Measurements from ENCODE around the gene SEPTIN12.

The SEPTIN12 gene

DNA sequence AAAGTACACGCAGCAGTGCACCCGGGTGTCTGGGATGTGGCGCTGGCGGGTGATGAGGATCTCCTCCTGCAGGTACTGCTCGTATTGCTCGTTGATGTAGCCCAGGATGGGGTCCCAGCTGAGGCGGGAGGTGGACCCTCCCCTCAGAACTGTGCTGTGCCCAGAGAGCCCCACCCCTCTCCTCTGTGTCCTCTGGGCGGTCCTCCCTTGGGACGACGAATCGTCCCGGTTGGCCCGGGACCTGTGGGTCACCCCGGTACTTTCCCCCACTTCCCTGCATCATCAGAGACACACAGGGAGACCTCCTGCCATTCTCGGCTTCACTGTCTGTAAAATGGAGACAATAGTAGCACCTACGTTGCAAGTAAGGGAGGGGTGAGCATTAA is 4.2 kb downstream of the SEPTIN12 start:
- no peak for DNase-seq (ENCODE audit: low read depth)

DNA sequence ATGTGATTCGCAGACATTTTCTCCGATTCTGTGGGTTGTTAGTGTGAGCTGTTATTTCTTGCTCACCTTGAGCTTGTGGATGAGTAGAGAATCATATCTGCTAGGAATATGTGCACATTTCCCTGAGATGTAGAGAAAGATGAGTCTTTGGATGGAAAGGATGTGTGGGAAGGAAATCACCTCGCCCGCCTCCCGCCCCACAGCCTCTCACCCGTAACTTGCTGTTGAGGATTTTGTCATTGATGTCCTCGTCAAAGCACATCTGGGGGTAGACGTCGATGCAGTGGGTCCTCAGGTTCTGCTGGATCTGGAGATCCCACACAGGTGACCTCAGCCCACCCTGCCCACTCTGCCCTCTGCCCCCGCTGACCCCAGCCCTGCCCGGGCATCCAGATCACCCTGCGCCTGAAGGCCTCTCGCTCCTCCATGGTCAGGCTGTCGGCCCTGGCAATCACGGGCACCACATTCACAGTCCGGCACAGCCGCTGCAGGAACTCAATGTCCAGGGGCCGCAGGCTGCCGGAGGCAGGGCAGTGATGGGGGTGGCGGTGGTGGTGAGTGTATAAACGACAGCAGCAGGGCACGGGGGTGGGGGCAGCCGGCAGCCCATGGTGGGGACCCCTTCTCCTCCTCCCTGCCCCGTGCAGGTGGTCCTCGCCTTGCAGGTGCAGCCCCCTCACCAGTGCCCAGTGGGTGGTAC is 4.7 kb downstream of the SEPTIN12 start:
- DNase-seq (ENCODE audit: low read depth) = no peak

DNA sequence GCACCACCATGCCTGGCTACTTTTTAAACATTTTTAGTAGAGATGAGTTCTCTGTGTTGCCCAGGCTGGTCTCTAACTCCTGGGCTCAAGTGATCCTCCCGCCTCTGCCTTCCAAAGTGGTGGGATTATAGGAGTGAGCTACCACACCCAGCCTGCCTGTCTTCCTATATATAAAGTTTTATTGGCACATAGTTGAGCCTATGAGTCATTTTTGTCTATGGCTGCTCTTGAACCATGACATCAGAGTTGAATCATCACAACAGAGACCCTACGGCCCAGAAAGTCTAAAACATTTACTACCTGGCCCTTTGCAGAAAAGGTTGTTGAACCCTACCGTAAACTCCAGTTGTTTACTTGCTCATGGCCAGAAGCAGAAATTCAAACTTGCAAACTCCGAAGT is 7.9 kb downstream of the SEPTIN12 start:
- no peak for DNase-seq (ENCODE audit: low read depth)

DNA sequence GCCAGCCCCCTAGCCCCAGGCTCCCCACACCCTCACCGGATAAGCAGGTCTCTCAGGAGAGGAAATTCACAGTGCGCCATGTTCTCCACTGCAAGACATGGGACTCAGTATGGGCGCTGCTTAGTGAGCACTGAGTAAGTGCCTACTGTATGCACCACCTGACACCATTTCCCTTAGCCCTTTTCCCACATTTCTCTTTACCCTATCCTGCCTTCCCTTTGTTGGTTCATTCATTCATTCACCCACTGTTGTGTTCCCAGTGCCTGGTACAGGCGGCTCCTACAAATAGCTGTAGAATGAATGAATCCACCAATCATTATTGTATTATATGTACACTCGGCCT is 10.1 kb downstream of the SEPTIN12 start:
- no peak for DNase-seq (ENCODE audit: low read depth)

DNA sequence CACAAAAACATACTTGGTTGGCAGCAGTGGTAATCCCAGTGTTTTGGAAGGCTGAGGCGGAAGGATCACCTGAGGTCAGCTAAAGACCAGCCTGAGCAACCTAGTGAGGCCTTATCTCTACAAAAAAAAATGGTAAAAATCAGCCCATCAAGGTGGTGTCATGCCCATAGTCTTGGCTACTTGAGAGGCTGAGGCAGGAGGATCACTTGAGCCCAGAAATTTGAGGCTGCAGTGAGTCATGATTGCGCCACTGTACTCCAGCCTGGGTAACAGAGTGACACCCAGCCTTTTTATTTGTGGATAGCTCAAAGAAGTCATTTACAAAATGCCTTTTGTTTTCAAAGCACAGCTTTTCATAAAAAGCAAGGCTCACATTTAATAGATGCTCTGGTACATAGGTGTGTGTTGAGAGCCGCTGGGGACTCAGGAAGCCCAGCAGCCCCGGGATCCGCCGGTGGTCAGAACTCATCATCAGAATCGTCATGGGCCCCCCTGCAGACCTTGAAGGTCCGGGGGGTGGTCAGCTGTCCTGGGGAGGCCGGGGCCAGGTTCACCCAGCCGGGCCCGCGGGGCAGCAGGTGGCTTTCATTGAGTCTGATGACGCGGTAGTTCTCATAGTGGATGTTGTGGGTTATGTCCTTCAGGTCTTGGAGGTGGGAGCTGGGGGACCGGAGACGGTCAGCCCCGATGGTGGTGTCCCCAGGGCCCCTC is 10.7 kb downstream of the SEPTIN12 start:
- DNase-seq (ENCODE audit: low read depth) = no peak

DNA sequence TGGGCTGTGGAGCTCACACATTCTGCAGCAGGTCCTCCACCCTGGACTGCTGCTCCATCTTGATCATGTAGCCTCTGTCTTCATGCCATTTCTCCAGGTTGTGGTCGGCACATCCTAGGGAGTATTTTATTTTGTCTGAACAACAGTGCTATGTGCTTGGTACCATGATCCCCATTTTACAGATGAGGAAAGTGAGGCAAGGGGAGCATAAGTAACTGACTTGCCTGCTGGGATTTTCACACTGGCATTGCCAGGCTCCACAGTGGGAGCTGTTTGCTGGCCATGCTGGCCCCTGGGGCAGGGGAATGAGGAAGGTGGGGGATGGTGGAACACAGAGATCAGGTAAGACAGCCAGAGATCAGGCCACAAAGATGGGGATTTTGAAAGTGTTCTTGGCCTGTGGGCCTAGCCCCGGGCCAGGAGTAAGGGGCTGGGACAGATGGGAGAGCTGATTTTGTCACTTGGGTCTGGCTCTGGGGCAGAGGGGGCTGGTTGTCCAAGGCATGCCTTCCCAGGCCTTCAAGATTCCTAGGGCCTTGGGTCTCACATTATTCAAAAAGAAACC is 11.9 kb downstream of the SEPTIN12 start:
- no peak for DNase-seq (ENCODE audit: low read depth)

DNA sequence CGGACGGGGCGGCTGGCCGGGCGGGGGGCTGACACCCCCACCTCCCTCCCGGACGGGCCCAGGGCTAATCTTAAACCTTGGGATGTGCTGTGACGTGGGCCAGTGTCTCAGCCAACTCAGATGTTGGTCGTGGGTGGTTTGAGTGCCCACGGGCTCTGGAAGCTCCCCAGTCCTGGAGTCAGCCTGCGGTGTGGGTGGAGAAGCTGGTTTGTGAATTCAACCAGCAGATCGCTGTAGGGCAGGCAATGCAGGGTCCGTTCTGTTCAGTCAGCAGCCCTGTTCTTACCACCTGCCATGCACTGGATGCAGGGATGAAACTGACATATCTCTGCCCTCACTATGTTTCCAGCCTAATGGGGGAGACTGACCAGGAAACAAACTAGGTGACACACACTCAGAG is 13.1 kb downstream of the SEPTIN12 start:
- no peak for DNase-seq (ENCODE audit: low read depth)

DNA sequence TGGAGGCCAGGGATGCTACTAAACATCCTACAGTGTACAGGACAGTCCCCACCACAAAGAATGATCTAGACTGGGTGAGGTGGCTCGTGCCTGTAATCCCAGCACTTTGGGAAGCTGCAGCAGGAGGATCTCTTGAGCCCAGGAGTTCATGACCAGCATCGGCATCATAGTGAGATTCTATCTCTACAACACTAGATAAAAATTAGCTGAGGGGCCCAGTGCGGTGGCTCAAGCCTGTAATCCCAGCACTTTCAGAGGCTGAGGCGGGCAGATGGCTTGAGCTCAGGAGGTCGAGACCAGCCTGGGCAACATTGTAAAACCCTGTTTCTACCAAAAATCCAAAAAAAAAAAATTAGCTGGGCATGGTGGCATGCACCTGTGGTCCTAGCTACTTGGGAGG is 15.8 kb downstream of the SEPTIN12 start:
- no peak for DNase-seq (ENCODE audit: low read depth)

DNA sequence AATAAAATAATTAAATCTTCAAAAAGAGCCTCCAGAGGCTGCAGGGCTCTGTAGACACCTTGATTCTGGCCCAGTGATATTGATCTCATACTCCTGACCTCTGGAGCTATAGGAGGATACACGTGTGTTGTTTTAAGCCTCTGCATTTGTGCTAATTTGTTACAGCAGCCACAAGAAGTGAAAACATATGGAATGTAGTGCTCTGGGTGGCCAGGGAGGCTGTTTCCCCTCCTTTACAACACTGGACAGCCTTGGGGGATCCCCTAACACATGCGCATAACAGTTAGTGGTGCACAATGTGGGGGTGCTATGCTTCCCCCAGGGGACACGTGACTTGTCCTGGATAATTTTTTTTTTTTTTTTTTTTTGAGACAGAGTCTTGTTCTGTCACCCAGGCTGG is 16.5 kb downstream of the SEPTIN12 start:
- DNase-seq (ENCODE audit: low read depth) = no peak

DNA sequence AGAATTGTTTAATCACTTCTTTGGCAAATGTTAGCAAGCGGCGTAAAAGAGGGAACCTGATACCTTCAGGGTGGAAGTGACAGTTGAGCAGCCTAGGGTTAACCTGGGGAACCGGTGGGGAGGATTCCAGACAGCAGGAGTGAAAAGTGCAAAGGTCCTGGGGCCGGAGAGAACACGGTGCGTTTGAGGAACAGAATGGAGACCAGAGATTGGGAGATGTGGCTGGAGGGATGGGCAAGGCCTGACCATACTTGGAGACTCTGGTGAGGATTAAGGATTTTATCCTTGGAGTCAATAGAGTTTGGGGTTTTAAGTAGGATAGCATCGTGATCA is 18.9 kb downstream of the SEPTIN12 start:
- DNase-seq (ENCODE audit: low read depth) = no peak

DNA sequence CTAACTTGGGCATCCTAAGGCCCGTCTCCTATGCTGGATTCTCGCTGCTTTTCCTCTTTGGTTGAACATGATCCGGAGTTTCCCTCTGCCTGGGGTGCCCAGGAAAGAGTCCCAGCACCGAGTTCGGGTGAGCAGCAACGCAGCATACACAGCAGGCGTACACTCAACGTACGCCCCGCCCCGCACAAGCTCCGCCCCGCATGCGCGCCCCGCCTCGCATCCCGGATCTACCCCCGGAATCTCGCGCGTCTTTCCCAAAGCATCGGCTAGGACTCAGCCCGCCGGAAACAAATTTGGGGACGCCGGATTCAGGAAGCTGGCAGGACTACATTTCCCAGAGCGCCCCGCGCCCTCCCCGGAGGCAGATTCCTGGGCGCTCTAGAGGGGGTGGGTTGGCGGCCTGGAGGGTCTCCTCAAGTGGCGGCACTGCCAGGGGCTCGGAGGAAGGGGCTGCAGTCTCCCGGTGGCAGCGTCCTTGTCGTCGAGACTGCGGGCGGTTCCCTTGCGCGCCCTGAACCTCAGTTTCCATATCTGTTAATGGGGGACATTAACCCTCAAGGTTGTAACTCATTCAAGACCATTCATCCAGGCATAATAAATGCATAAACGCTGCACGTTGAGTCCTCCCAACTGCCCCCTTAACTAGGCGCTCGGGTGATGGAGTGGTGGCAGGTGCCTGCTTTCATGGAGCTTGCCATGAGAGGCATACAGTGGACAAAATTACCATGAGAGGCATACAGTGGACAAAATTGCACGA is 19.4 kb downstream of the SEPTIN12 start:
- peak; percentile 91 for DNase-seq (ENCODE audit: low read depth)

DNA sequence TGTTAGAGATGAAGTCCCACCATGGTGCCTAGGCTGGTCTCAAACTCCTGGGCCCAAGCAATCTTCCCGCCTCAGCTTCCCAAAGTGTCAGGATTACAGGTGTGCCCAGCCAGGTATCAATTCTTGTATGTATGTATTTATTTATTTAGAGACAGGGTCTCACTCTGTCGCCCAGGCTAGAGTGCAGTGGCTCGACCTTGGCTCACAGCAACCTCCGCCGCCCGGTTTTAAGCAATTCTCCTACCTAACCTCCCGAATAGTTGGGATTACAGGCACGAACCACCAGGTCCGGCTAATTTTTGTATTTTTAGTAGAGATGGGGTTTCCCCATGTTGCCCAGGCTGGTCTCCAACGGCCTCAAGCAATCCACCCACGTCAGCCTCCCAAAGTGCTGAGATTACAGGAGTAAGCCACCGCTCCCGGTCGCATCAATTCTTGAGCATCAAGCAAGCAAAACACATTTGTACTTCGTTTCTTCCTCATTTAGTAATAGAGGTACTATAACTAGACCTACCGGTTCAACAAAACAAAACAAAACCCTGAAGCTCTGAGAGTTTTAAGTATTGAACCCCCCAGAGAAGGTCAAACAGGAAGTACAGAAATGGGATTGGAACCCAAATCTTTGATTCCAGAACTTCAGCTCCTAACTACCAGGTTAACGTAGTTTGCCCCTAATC is 20.1 kb downstream of the SEPTIN12 start:
- DNase-seq (ENCODE audit: low read depth) = no peak

DNA sequence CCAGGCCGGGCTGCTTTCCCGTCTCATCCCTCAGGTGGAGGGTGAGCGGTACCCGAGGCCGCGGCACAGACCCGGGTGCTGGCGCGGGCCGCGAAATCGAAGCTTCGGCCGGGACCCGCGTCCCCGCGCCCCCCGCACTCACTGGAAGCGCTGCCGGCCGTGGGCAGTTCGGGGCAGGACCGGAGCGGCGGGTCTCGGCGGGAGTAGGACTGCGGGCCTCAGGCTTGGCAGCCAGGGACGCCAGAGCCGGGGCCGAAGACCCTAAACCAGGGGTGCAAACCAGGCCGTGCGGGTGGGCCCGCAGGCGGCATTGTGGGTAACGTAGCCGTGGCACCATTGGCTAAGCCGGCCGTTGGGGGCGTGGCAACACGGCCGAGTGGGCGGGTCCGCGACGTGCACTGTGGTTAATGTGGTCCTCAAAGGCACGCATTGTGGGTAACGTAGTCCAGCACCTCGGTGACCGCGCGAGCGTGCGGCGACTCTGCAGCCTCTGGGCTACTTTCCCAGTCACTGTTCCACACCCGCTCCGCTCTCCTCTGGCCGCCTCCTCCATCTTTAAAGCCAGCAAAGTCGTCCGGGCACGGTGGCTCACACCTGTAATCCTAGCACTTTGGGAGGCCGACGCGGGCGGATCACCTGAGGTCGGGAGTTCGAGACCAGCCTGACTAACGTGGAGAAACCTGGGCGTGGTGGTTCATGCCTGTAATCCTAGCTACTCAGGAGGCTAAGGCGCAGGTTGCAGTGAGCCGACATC is 21.1 kb downstream of the SEPTIN12 start, which contains the start of gene ZNF500:
Gene ZNF500 (minus strand): TSS at position 288 of the 754 bp plus-strand sequence. CDS start 1,184 bp downstream, outside the sequence.
- peak; percentile 93 for DNase-seq (ENCODE audit: low read depth)

DNA sequence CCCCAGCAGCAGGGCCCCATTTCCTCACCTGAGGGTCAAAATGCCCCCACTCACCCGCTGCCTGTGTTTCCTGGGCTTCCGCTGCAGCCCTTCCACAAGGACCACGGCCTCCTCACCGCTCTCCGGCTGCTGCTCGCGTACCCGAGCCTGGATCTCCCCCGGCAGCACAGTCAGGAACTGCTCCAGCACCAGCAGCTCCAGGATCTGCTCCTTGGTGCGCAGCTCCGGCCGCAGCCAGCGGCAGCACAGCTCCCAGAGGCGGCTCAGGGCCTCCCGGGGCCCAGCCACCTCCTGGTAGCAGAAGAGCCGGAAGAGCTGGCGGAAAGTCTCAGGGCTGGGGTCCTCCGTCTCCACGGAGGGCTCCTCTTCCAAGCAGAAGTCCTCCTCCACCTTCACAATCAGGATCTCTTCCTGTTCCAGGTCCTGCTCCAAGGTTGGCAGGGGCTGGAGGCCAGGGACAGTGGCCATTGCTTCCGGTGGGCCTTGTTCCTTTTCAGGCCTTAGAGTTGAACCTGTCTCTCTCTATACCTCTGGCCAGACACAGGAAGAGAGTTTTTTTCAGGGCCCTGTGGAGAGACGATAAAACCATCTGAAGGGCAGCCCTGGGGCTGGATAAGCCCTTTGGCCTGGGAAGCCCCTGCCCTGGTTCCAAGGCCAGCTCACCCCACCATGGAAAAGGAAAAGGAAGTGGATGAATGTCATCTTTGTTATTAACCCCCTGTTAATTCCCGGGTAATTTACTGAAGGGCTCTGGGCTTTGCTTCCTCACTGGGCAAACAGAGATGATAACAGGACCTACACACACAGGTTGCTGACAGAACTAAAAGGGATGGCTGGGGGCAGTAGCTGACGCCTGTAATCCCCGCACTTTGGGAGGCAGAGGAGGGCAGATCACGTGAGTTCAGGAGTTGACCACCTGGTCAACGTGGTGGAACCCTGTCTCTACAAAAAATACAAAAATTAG is 22.4 kb downstream of the SEPTIN12 start:
- DNase-seq (ENCODE audit: low read depth) = no peak

DNA sequence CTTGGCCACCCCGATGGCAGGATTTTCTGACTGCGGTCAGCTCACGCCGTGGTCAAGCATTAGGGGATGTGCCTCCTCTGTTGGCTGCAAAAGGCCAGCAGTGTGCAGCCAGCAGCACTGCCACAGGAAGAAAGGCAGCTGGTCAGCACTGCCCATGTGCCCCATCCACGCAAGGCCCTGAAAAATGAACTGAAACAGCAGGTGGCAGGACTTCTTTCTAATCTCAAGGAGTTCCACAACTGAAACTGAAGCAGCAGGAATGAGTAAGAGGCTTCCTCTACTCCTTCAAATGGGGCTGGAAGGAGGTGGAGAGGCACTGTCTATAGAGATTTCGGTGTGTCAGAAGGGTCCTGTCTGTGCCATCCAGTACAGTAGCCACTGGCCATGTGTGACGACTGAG is 24.4 kb downstream of the SEPTIN12 start:
- DNase-seq (ENCODE audit: low read depth) = no peak

DNA sequence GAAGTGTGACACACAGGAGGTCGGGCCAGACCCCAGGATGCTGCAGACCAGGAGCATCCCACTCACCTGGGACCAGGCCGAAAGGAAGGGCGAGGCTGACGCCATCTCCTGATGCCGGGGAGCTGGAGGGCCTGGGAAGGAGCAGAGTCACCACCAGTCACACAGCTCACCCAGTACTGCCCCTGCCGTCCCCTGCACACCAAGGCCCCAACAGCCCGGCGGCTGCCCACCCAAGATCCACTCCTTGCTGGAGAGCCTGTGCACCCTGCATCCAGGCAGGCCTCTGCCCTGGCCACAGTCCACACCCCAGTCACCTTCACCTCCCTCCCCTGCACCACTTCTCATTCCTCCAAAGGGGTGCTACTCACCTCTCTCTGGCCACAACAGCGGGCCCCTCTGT is 25.9 kb downstream of the SEPTIN12 start:
- no peak for DNase-seq (ENCODE audit: low read depth)

DNA sequence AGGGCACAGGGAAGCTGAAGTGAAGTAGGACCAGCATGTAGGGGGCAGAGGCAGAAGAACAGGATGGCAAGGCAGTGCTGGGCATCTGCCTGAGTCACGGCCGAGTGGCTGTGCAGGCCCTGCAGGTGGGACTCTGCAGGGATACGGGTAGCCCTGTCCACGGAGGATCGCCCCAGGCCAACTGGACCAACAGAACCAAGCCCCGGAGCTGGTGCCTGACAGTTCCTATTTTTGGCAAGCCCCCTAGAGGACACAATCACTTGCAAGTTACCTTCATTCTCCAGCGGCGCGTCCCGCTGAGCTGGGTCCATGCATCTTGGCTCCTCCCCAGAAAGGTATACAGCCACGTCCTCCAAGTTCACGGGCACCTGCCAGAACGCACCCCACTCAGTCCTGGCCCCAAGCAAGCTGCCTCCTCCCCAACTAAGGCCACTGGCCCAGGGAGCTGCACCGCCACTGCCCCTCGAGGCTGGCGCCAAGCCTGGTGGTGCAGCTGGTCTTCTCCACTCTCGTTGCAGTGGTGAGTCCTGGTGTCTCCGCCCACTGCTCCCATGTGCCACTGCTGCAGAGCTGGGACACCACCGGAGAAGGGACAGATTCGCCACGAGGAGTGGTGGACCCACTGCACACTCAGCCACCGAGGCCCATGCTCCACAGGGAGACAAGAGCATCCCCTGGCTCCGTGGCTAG is 27.8 kb downstream of the SEPTIN12 start:
- no peak for DNase-seq (ENCODE audit: low read depth)

DNA sequence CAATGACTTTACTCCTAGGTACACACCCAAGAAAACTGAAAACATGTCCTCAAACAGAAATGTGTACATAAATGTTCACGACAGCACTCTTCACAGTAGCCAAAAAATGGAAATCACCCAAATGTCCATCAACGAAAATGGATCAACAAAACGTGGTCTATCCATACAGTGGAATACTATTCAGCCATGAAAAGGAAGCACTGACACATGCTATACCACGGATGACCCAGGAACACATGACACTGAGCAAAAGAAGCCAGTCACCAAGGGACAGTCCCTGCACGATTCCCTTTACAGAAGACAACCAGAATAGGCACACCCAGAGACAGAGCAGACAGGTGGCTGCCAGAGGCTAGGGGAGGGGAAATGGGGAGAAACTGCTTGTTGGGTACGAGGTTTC is 32.5 kb downstream of the SEPTIN12 start:
- DNase-seq (ENCODE audit: low read depth) = no peak

DNA sequence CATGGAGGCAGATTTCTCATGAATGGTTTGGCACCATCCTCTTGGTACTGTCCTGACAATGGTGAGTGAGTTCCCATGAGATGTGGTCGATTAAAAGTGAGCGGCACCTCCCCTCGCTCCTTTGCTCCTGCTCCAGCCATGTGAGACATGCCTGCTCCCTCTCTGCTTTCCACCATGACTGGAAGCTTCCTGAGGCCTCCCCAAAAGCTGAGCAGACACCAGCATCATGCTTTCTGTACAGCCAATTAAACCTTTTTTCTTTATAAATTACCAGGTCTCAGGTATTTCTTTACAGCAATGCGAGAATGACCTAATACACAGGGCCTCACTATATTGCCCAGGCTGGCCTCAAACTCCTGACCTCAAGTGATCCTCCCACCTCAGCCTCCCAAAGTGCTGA is 33.3 kb downstream of the SEPTIN12 start:
- no peak for DNase-seq (ENCODE audit: low read depth)

DNA sequence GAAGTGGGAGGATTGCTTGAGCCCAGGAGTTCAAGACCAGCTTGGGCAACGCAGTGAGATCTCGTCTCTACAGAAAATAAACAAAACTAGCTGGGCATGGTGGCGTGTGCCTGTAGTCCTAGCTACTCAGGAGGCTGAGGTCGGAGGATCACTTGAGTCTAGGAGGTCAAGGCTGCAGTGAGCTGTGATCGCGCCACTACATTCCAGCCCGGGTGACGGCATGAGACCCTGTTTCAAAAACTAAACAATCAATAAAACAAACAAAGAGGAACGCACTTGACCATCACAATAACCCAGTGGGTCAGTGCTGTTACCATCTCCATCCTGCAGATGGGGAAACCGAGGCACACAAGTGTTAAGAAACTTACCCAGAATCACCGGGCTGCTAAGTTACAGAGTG is 34.9 kb downstream of the SEPTIN12 start:
- DNase-seq (ENCODE audit: low read depth) = no peak

Data from GM04504 (cell line).